ENCODE data around the gene CSTF2. TPM values are rescaled to one million over a fixed set of nuclear protein-coding genes. Genes with fewer than 3 reads are reported as not detected.

Gene CSTF2
- total RNA-seq, 1 donor from 2014 or later: 13.5 TPM

DNA sequence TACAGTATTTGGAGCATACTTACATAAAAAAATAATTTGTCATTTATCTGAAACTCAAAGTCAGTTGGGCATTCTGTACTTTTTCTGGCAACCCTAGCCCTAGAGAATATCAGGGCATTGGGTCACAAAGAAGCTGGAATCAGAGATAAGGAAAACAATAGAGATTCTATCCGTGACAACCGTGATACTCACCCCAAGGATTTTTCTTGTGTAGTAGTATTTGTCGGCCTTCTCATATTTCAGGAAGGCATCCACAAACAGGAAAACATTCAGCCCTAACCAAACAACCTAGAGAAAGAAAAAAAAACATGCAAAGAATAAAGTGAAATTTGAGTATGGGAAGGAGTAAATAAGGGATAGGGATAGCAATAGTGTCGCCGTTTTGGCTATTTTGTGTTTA is 50.3 kb downstream of the CSTF2 start:
- no peak for DNase-seq (ENCODE audit: low spot score in 2 of 2)
- FAIRE-seq: no peak

DNA sequence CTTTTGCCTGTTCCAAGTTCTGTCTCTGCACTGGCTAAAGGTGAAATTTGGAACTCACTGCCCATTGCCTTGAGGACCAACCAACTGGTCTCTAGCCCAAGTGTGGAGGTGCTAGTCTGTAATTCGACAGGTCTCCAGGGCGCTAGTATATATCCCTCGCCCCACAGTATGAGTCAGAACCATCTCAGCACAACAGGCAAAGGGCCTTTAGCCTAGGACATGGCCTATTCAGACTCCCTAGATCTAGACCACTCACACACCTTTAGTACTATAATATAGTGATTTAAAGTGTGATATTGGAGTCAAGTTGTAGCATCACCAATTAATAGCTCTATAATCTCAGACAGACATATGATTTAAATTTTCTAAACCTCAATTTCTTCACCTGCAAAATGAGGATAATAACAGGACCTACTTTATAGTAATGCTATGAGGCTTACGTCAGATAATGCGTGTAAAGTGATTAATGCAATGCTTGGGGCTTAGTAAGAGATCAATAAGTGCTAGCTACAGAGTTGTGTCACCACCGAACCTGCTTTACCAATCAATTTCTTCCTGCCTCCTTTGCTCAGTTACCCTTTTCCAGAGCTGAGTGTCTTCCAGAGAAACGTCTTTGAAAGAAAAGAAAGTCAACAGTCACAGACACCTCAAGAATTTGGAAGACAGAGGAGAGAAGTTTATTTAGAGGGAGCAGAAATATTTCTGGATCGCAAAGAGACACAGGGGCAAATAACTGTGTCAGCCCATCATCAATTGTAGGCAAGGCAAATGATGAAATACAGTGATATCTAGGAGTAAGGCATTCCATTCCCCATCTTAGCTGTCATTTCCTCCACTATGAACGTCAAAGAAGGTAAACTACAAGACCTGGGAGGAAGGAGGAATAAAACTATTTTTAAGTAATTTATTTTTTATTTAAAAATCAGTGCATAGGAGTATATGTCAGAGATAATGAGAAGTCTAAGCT is 51.7 kb downstream of the CSTF2 start:
- no peak for FAIRE-seq
- no peak for DNase-seq (ENCODE audit: low spot score in 2 of 2)

DNA sequence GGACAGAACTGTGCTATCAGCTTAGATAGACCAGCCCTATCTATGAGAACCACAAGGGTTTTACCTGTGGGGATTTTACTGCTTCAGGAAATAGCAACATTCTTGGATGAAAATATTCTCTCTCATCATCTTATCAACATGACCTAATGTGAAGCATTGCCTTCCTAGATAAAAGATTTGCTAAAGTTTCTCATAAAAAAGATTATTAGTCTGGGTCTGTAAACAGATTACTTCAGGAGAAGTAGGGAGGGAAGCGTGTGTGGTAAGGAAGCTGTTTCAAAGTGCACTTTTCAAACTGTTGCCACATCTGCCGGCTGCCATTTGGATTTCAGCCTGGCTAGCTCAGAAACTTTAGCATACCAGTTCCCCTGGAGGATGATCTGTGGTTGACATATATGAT is 54.1 kb downstream of the CSTF2 start, which contains the start of gene NOX1:
Gene NOX1, minus strand, starts transcription at position 35 of the 400 bp plus-strand sequence. CDS start 220 bp downstream, outside the sequence.
- FAIRE-seq (no peak), DNase-seq (ENCODE audit: low spot score in 2 of 2) (no peak)

DNA sequence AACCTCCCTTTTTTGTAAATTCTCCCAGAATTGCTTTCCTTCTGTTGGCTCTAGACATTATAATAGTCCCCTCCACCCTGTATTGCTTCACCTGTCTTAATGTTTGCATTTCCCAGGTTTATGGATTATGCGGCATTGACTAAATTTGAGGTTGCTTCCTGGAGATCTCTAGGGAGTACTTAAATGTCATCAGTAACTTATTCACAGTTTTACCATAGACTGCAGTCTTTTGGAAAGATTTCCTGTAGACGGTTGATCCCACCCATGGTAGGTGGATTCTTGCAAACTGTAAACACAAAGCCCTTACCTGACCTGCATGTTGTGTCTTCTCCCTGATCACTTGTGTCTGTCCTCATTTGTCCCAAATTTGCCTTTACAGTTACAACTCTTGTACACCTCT is 60.2 kb downstream of the CSTF2 start:
- FAIRE-seq: no peak
- DNase-seq (ENCODE audit: low spot score in 2 of 2): no peak

DNA sequence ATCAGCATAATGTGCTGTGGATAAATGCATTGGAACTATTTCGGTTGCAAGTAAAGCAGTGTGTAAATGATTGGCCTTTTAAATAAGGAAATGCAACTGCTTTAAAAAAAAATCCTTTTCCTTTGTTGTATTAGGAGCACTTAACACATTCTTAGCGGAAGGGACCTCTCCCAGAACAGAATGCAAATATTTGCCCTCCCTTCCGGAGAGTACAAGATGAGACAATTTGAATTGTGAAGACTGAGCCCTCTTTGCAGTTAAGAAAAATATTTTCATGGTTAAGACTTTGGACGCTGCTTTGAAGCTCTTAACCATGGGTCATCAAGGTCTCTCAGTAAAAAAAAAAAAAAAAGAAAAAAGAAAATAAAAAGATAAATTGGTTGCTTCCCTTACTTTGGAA is 63.5 kb downstream of the CSTF2 start:
- no peak for DNase-seq (ENCODE audit: low spot score in 2 of 2)
- no peak for FAIRE-seq

Small RNAs within 50 kb of the gene (small RNA-seq; reads per million reads assigned to genes)
- not detected for gene RF00411

Other genes with a start within 250 kb of the CSTF2 start
- gene TNMD, start 235.5 kb upstream of the CSTF2 start, total RNA-seq: not detected
- gene TSPAN6, start 183.6 kb upstream of the CSTF2 start, total RNA-seq: 33.0 TPM
- 0.41 TPM for gene SRPX2, start 176.2 kb upstream of the CSTF2 start, total RNA-seq
- 3.3 TPM for gene SYTL4, start 88.3 kb upstream of the CSTF2 start, total RNA-seq
- gene NOX1, start 54.0 kb downstream of the CSTF2 start, total RNA-seq: not detected
- not detected for gene XKRX, start 108.5 kb downstream of the CSTF2 start, total RNA-seq
- not detected for gene ARL13A, start 149.3 kb downstream of the CSTF2 start, total RNA-seq
- gene TRMT2B, start 231.7 kb downstream of the CSTF2 start, total RNA-seq: 7.7 TPM

Measured in frontal cortex (tissue), 4 donors.